ENCODE results near the gene PTRHD1.
A peak's percentile ranks its signal among the peaks of the same experiment; 100 is the strongest.

PTRHD1 gene

GRCh38 chr2:24783641-24784040, 9.6 kb downstream of the PTRHD1 start:
- Histone ChIP-seq H3K27ac (ENCODE audit: low read depth, low read length, severe bottlenecking) (no peak overlapping the region), H3K4me1 (ENCODE audit: control insufficient read depth, insufficient read depth, low read length, poor library complexity, severe bottlenecking) (no peaks in the 10 kb centered on the region), H3K36me3 (ENCODE audit: control insufficient read depth, insufficient read depth, low read length) (no peaks in the 10 kb centered on the region), H3K4me3 (ENCODE audit: extremely low read depth, insufficient read depth, low read length, poor library complexity, severe bottlenecking) (no peak overlapping the region), H3K9me3 (ENCODE audit: control insufficient read depth, low read length) (peaks cover 3% of the 10 kb centered on the region)
- 100% methylated on average over 1 of the region's 3 CpGs; no CpG with 5 or more reads in 1 of the 2 experiments for WGBS, 2 experiments (ENCODE audit: insufficient coverage in 2 of 2)

DNA sequence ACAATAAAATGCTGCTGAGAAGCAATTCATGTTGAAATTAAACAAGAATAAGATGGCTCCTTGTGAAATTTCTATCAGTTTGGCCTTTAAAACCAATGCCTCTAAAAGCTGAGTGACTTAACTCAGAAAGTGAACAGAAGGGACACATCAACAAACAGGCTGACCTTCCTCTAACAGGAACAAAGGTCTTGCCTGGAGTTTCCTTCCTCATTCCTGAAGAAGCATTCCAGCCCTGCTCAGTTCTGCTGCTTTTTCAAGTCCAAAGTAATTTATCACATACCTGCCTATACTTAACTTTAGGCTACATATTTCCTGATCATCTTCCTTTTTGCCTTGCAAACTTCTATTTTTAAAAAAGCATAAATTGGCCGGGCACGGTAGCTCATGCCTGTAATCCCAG, 14.1 kb downstream of the PTRHD1 start:
- no peak overlapping the region for H3K27ac ChIP-seq (ENCODE audit: low read depth, low read length, severe bottlenecking)
- H3K4me1 ChIP-seq (ENCODE audit: control insufficient read depth, insufficient read depth, low read length, poor library complexity, severe bottlenecking): no peaks in the 10 kb centered on the region
- H3K4me3 ChIP-seq (ENCODE audit: extremely low read depth, insufficient read depth, low read length, poor library complexity, severe bottlenecking): no peak overlapping the region
- H3K36me3 ChIP-seq (ENCODE audit: control insufficient read depth, insufficient read depth, low read length): no peaks in the 10 kb centered on the region
- no peaks in the 10 kb centered on the region for H3K9me3 ChIP-seq (ENCODE audit: control insufficient read depth, low read length)
- WGBS, 2 experiments (ENCODE audit: insufficient coverage in 2 of 2): 95% methylated on average over 2 of the region's 2 CpGs

- 95 to 96% methylated on average over 3 of the region's 3 CpGs for WGBS, 2 experiments (ENCODE audit: insufficient coverage in 2 of 2)
- H3K9me3 ChIP-seq (ENCODE audit: control insufficient read depth, low read length): peaks cover 5% of the 10 kb centered on the region
- peaks cover 6% of the 10 kb centered on the region for H3K4me1 ChIP-seq (ENCODE audit: control insufficient read depth, insufficient read depth, low read length, poor library complexity, severe bottlenecking)
- peaks cover 8% of the 10 kb centered on the region for H3K36me3 ChIP-seq (ENCODE audit: control insufficient read depth, insufficient read depth, low read length)
- H3K27ac ChIP-seq (ENCODE audit: low read depth, low read length, severe bottlenecking): no peak overlapping the region
- no peak overlapping the region for H3K4me3 ChIP-seq (ENCODE audit: extremely low read depth, insufficient read depth, low read length, poor library complexity, severe bottlenecking)
Measured at GRCh38 chr2:24774373-24774772, 18.8 kb downstream of the PTRHD1 start.

DNA sequence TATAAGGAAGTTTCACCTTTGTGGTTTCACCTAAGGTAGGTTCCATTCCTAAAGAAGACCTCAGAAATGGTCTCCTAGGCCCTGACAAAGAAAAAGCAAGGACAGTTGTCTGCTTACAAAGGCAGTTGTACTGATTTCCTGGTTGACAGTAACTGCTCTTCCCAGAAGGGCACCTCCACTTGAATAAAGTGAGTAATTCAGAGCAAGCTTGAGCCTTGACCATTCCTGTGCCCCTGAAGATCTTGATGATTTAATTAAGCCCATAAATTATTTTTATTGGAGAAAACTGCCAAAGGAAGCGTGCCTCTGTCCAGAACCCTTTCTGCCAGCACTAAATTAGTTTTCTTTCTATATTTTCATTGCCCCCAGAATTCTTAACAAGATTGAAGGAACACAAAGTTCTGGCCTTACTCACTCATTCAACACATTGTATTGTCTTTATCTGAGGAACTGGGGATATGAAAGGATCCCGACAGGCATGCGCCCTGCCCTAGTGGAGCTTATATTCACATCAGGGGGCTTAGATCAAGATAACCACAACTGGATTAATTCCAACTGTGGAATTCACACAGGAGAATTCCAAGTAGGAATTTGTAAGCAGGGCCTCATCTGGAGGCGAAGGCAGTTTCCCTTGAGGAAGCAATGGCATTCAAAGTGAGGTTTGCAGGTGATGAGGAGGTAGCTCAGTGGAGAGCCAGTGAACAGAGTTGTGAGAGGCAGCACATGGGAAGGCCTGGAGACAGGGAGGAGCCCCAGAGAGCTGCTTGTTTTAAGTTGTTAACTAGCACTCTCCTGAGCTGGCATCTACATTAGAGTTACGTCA, 21.2 kb downstream of the PTRHD1 start:
- peak overlapping the region; percentile 51 for H3K27ac ChIP-seq (ENCODE audit: low read depth, low read length, severe bottlenecking)
- peaks cover 15% of the 10 kb centered on the region for H3K36me3 ChIP-seq (ENCODE audit: control insufficient read depth, insufficient read depth, low read length)
- no peak overlapping the region for H3K4me3 ChIP-seq (ENCODE audit: extremely low read depth, insufficient read depth, low read length, poor library complexity, severe bottlenecking)
- H3K4me1 ChIP-seq (ENCODE audit: control insufficient read depth, insufficient read depth, low read length, poor library complexity, severe bottlenecking): peaks cover 6% of the 10 kb centered on the region
- WGBS, 2 experiments (ENCODE audit: insufficient coverage in 2 of 2): 84 to 93% methylated on average over 2 of the region's 5 CpGs
- H3K9me3 ChIP-seq (ENCODE audit: control insufficient read depth, low read length): peaks cover 5% of the 10 kb centered on the region

- WGBS, 2 experiments (ENCODE audit: insufficient coverage in 2 of 2): 74 to 91% methylated on average over 2 to 5 of the region's 5 CpGs
- Histone ChIP-seq H3K4me3 (ENCODE audit: extremely low read depth, insufficient read depth, low read length, poor library complexity, severe bottlenecking) (no peak overlapping the region), H3K9me3 (ENCODE audit: control insufficient read depth, low read length) (peaks cover 5% of the 10 kb centered on the region), H3K27ac (ENCODE audit: low read depth, low read length, severe bottlenecking) (peak overlapping the region; percentile 79), H3K4me1 (ENCODE audit: control insufficient read depth, insufficient read depth, low read length, poor library complexity, severe bottlenecking) (peaks cover 6% of the 10 kb centered on the region), H3K36me3 (ENCODE audit: control insufficient read depth, insufficient read depth, low read length) (peaks cover 15% of the 10 kb centered on the region)
Measured at GRCh38 chr2:24771061-24771460, 22.1 kb downstream of the PTRHD1 start.

- peaks cover 5% of the 10 kb centered on the region for H3K9me3 ChIP-seq (ENCODE audit: control insufficient read depth, low read length)
- WGBS, 2 experiments (ENCODE audit: insufficient coverage in 2 of 2): 83 to 94% methylated on average over 5 to 7 of the region's 7 CpGs
- H3K4me1 ChIP-seq (ENCODE audit: control insufficient read depth, insufficient read depth, low read length, poor library complexity, severe bottlenecking): peaks cover 6% of the 10 kb centered on the region
- no peak overlapping the region for H3K27ac ChIP-seq (ENCODE audit: low read depth, low read length, severe bottlenecking)
- peaks cover 25% of the 10 kb centered on the region for H3K36me3 ChIP-seq (ENCODE audit: control insufficient read depth, insufficient read depth, low read length)
- H3K4me3 ChIP-seq (ENCODE audit: extremely low read depth, insufficient read depth, low read length, poor library complexity, severe bottlenecking): no peak overlapping the region
Measured at GRCh38 chr2:24768601-24769000, 24.6 kb downstream of the PTRHD1 start.

GRCh38 chr2:24768013-24768412, 25.2 kb downstream of the PTRHD1 start:
- peaks cover 27% of the 10 kb centered on the region for H3K36me3 ChIP-seq (ENCODE audit: control insufficient read depth, insufficient read depth, low read length)

GRCh38 chr2:24766609-24767008, 26.6 kb downstream of the PTRHD1 start:
- 87 to 88% methylated on average over 6 of the region's 6 CpGs for WGBS, 2 experiments (ENCODE audit: insufficient coverage in 2 of 2)
- Histone ChIP-seq H3K36me3 (ENCODE audit: control insufficient read depth, insufficient read depth, low read length) (peaks cover 36% of the 10 kb centered on the region), H3K4me1 (ENCODE audit: control insufficient read depth, insufficient read depth, low read length, poor library complexity, severe bottlenecking) (peaks cover 6% of the 10 kb centered on the region), H3K27ac (ENCODE audit: low read depth, low read length, severe bottlenecking) (no peak overlapping the region), H3K4me3 (ENCODE audit: extremely low read depth, insufficient read depth, low read length, poor library complexity, severe bottlenecking) (no peak overlapping the region), H3K9me3 (ENCODE audit: control insufficient read depth, low read length) (no peaks in the 10 kb centered on the region)

More at GRCh38 chr2:24768013-24768412, 25.2 kb downstream of the PTRHD1 start:
- 93 to 95% methylated on average over 4 of the region's 5 CpGs for WGBS, 2 experiments (ENCODE audit: insufficient coverage in 2 of 2)
- peaks cover 5% of the 10 kb centered on the region for H3K9me3 ChIP-seq (ENCODE audit: control insufficient read depth, low read length)
- no peak overlapping the region for H3K27ac ChIP-seq (ENCODE audit: low read depth, low read length, severe bottlenecking)
- no peak overlapping the region for H3K4me3 ChIP-seq (ENCODE audit: extremely low read depth, insufficient read depth, low read length, poor library complexity, severe bottlenecking)
- peaks cover 6% of the 10 kb centered on the region for H3K4me1 ChIP-seq (ENCODE audit: control insufficient read depth, insufficient read depth, low read length, poor library complexity, severe bottlenecking)

DNA sequence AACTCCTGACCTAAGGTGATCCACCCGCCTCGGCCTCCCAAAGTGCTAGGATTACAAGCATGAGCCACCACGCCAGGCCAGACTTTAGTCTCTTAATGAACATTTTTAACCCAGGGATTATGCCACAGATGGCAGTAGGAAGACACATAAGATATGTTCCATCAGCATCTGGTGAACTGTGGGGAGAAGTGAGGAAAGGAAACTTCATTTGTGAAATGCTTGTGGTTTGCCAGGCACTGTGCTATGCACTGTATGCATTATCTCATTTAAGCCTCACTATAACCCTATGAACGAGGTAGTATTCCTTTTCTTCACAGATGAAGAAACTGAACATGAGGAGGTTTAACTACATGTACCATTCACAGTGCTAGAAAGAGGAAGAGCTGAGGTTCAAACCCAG, 29.3 kb downstream of the PTRHD1 start:
- peaks cover 30% of the 10 kb centered on the region for H3K36me3 ChIP-seq (ENCODE audit: control insufficient read depth, insufficient read depth, low read length)
- 92 to 96% methylated on average over 3 to 4 of the region's 4 CpGs for WGBS, 2 experiments (ENCODE audit: insufficient coverage in 2 of 2)
- no peak overlapping the region for H3K27ac ChIP-seq (ENCODE audit: low read depth, low read length, severe bottlenecking)
- H3K9me3 ChIP-seq (ENCODE audit: control insufficient read depth, low read length): no peaks in the 10 kb centered on the region
- H3K4me3 ChIP-seq (ENCODE audit: extremely low read depth, insufficient read depth, low read length, poor library complexity, severe bottlenecking): no peak overlapping the region
- no peaks in the 10 kb centered on the region for H3K4me1 ChIP-seq (ENCODE audit: control insufficient read depth, insufficient read depth, low read length, poor library complexity, severe bottlenecking)

- peaks cover 36% of the 10 kb centered on the region for H3K36me3 ChIP-seq (ENCODE audit: control insufficient read depth, insufficient read depth, low read length)
- no peaks in the 10 kb centered on the region for H3K9me3 ChIP-seq (ENCODE audit: control insufficient read depth, low read length)
- no peak overlapping the region for H3K27ac ChIP-seq (ENCODE audit: low read depth, low read length, severe bottlenecking)
- no CpG with 5 or more reads among the region's 2 CpGs for WGBS, 2 experiments (ENCODE audit: insufficient coverage in 2 of 2)
- H3K4me1 ChIP-seq (ENCODE audit: control insufficient read depth, insufficient read depth, low read length, poor library complexity, severe bottlenecking): no peaks in the 10 kb centered on the region
- H3K4me3 ChIP-seq (ENCODE audit: extremely low read depth, insufficient read depth, low read length, poor library complexity, severe bottlenecking): no peak overlapping the region
Measured at GRCh38 chr2:24762518-24762917, 30.7 kb downstream of the PTRHD1 start.

DNA sequence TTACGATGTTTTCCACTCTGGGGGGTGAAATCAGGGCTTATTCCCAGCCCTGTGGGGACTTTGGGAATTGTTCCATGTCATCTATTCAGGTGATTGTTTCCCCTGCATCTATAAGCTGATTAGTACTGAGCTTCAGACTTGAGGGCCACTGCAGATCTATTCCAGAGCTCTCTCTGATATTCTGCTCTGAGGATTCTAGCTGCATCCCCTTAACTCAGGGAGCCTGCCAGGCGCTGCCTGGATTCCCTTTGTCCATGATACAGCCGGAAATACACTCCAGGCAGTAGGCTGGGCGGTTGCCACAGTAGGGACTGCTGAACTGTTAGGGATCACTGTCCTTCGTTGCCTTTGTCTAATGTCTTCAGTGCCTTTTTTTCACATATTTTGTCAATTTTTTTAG, 31.3 kb downstream of the PTRHD1 start:
- H3K9me3 ChIP-seq (ENCODE audit: control insufficient read depth, low read length): no peaks in the 10 kb centered on the region
- H3K27ac ChIP-seq (ENCODE audit: low read depth, low read length, severe bottlenecking): no peak overlapping the region
- H3K36me3 ChIP-seq (ENCODE audit: control insufficient read depth, insufficient read depth, low read length): peaks cover 36% of the 10 kb centered on the region
- WGBS, 2 experiments (ENCODE audit: insufficient coverage in 2 of 2): 87 to 93% methylated on average over 3 to 4 of the region's 5 CpGs
- H3K4me3 ChIP-seq (ENCODE audit: extremely low read depth, insufficient read depth, low read length, poor library complexity, severe bottlenecking): no peak overlapping the region
- H3K4me1 ChIP-seq (ENCODE audit: control insufficient read depth, insufficient read depth, low read length, poor library complexity, severe bottlenecking): no peaks in the 10 kb centered on the region

Data from mesodermal cell (in vitro differentiated cells).